ENCODE results near the gene OLR1.

GRCh38 chr12:10163084-10163483, 8.8 kb downstream of the OLR1 start:
- no peak for TF ChIP-seq CTCF (conservative IDR thresholded peaks at IDR 0.05)
- no peak for TF ChIP-seq ZFX (IDR thresholded peaks at IDR 0.05)
